Measurements from ENCODE around the gene HOXA13. TPM values are rescaled to one million over a fixed set of nuclear protein-coding genes. Genes with fewer than 3 reads are reported as not detected.

Gene HOXA13
- polyA plus RNA-seq, 1 donor from 2014 or later, result not detected

- H3K9me3 Mint-ChIP-seq, result peaks cover 0 to 3% (median 1%) of the 10 kb centered on the region in 3 donors
- peak overlapping the region in 2 of 3 donors; percentile 91 to 95 for H3K27ac Mint-ChIP-seq
- H3K4me3 Mint-ChIP-seq, result peak overlapping the region in 1 of 4 donors; percentile 72
- H3K36me3 Mint-ChIP-seq, result no peaks in the 10 kb centered on the region
- peaks cover 7 to 34% (median 19%) of the 10 kb centered on the region in 3 donors for H3K4me1 Mint-ChIP-seq
- peaks cover 85% of the 10 kb centered on the region for H3K27me3 Mint-ChIP-seq
These were observed 5.7 kb upstream of the HOXA13 start for GRCh38 chr7:27205325-27206280.

GRCh38 chr7:27204851-27205322 lies 5.0 kb upstream of the HOXA13 start:
- Mint-ChIP-seq H3K4me1 (peaks cover 4 to 32% (median 17%) of the 10 kb centered on the region in 3 donors), H3K4me3 (peak overlapping the region in 1 of 4 donors; percentile 56), H3K36me3 (no peaks in the 10 kb centered on the region), H3K27me3 (peaks cover 82% of the 10 kb centered on the region), H3K9me3 (peaks cover 0 to 3% (median 1%) of the 10 kb centered on the region in 3 donors), H3K27ac (peak overlapping the region; percentile 10 to 95 (median 91))

GRCh38 chr7:27203964-27204594 lies 4.2 kb upstream of the HOXA13 start:
- Mint-ChIP-seq H3K9me3 (peaks cover 0 to 3% (median 1%) of the 10 kb centered on the region in 3 donors), H3K4me3 (peak overlapping the region in 2 of 4 donors; percentile 56 to 57), H3K27ac (peak overlapping the region; percentile 1 to 95 (median 71)), H3K4me1 (peaks cover 4 to 32% (median 17%) of the 10 kb centered on the region in 3 donors), H3K36me3 (no peaks in the 10 kb centered on the region), H3K27me3 (peaks cover 78% of the 10 kb centered on the region)

GRCh38 chr7:27203365-27203953 lies 3.6 kb upstream of the HOXA13 start:
- peak overlapping the region in 2 of 4 donors; percentile 65 to 75 for H3K4me3 Mint-ChIP-seq
- peaks cover 4 to 32% (median 17%) of the 10 kb centered on the region in 3 donors for H3K4me1 Mint-ChIP-seq
- peaks cover 0 to 3% (median 1%) of the 10 kb centered on the region in 3 donors for H3K9me3 Mint-ChIP-seq
- peak overlapping the region; percentile 61 to 97 (median 95) for H3K27ac Mint-ChIP-seq
- H3K36me3 Mint-ChIP-seq, result no peaks in the 10 kb centered on the region
- peaks cover 81% of the 10 kb centered on the region for H3K27me3 Mint-ChIP-seq

GRCh38 chr7:27202862-27203134 lies 2.9 kb upstream of the HOXA13 start:
- peak overlapping the region in 3 of 4 donors; percentile 65 to 75 (median 70) for H3K4me3 Mint-ChIP-seq
- H3K27me3 Mint-ChIP-seq, result peaks cover 85% of the 10 kb centered on the region
- no peaks in the 10 kb centered on the region for H3K36me3 Mint-ChIP-seq
- H3K27ac Mint-ChIP-seq, result peak overlapping the region; percentile 61 to 97 (median 95)
- H3K4me1 Mint-ChIP-seq, result peaks cover 8 to 36% (median 19%) of the 10 kb centered on the region in 3 donors
- peaks cover 0 to 5% (median 3%) of the 10 kb centered on the region in 3 donors for H3K9me3 Mint-ChIP-seq

- H3K9me3 Mint-ChIP-seq, result peaks cover 0 to 5% (median 3%) of the 10 kb centered on the region in 3 donors
- H3K4me3 Mint-ChIP-seq, result peak overlapping the region; percentile 16 to 84 (median 74)
- H3K27me3 Mint-ChIP-seq, result peaks cover 85% of the 10 kb centered on the region
- H3K36me3 Mint-ChIP-seq, result no peaks in the 10 kb centered on the region
- H3K27ac Mint-ChIP-seq, result peak overlapping the region; percentile 59 to 97 (median 95)
- peaks cover 8 to 36% (median 19%) of the 10 kb centered on the region in 3 donors for H3K4me1 Mint-ChIP-seq
These were observed 2.3 kb upstream of the HOXA13 start for GRCh38 chr7:27202018-27202861.

- peaks cover 82% of the 10 kb centered on the region for H3K27me3 Mint-ChIP-seq
- peaks cover 0 to 5% (median 3%) of the 10 kb centered on the region in 3 donors for H3K9me3 Mint-ChIP-seq
- no peaks in the 10 kb centered on the region for H3K36me3 Mint-ChIP-seq
- peak overlapping the region; percentile 74 to 93 (median 84) for H3K4me3 Mint-ChIP-seq
- H3K27ac Mint-ChIP-seq, result peak overlapping the region; percentile 86 to 95 (median 90)
- H3K4me1 Mint-ChIP-seq, result peaks cover 8 to 36% (median 19%) of the 10 kb centered on the region in 3 donors
These were observed 1.7 kb upstream of the HOXA13 start for GRCh38 chr7:27201580-27202017.

- peak overlapping the region; percentile 86 to 95 (median 90) for H3K27ac Mint-ChIP-seq
- H3K36me3 Mint-ChIP-seq, result no peaks in the 10 kb centered on the region
- peaks cover 0 to 5% (median 2%) of the 10 kb centered on the region in 3 donors for H3K9me3 Mint-ChIP-seq
- peaks cover 12 to 39% (median 20%) of the 10 kb centered on the region in 3 donors for H3K4me1 Mint-ChIP-seq
- peak overlapping the region; percentile 74 to 93 (median 84) for H3K4me3 Mint-ChIP-seq
- H3K27me3 Mint-ChIP-seq, result peaks cover 82% of the 10 kb centered on the region
These were observed 1.1 kb upstream of the HOXA13 start for GRCh38 chr7:27200761-27201579.

- Mint-ChIP-seq H3K4me1 (peaks cover 12 to 34% (median 18%) of the 10 kb centered on the region in 3 donors), H3K4me3 (peak overlapping the region in 2 of 4 donors; percentile 5 to 52), H3K9me3 (peaks cover 0 to 5% (median 0%) of the 10 kb centered on the region in 3 donors)
These were observed 755 bp downstream of the HOXA13 start for GRCh38 chr7:27198871-27199801.

GRCh38 chr7:27198138-27198841 lies 1.6 kb downstream of the HOXA13 start:
- Mint-ChIP-seq H3K4me1 (peaks cover 12 to 29% (median 18%) of the 10 kb centered on the region in 3 donors), H3K27me3 (peaks cover 79% of the 10 kb centered on the region), H3K4me3 (peak overlapping the region in 3 of 4 donors; percentile 52 to 72 (median 55)), H3K27ac (peak overlapping the region; percentile 74 to 91 (median 85)), H3K9me3 (peaks cover 0 to 5% (median 0%) of the 10 kb centered on the region in 3 donors), H3K36me3 (no peaks in the 10 kb centered on the region)

More at GRCh38 chr7:27198871-27199801, 755 bp downstream of the HOXA13 start:
- Mint-ChIP-seq H3K27ac (peak overlapping the region in 2 of 3 donors; percentile 91 to 95), H3K27me3 (peaks cover 80% of the 10 kb centered on the region), H3K36me3 (no peaks in the 10 kb centered on the region)

GRCh38 chr7:27197137-27198042 lies 2.5 kb downstream of the HOXA13 start:
- peak overlapping the region; percentile 59 to 91 (median 85) for H3K27ac Mint-ChIP-seq
- peaks cover 0 to 5% (median 0%) of the 10 kb centered on the region in 3 donors for H3K9me3 Mint-ChIP-seq
- peaks cover 13 to 25% (median 18%) of the 10 kb centered on the region in 3 donors for H3K4me1 Mint-ChIP-seq
- H3K4me3 Mint-ChIP-seq, result peak overlapping the region in 1 of 4 donors; percentile 52
- H3K27me3 Mint-ChIP-seq, result peaks cover 72% of the 10 kb centered on the region
- H3K36me3 Mint-ChIP-seq, result no peaks in the 10 kb centered on the region
